SHP77 (cell line): ENCODE data around the gene RBPJ.

Source experiments
- DNase-seq, 2 experiments: peaks; one replicate each; lab custom pipeline; 2025; lab: John Stamatoyannopoulos, UW

The RBPJ gene

DNA sequence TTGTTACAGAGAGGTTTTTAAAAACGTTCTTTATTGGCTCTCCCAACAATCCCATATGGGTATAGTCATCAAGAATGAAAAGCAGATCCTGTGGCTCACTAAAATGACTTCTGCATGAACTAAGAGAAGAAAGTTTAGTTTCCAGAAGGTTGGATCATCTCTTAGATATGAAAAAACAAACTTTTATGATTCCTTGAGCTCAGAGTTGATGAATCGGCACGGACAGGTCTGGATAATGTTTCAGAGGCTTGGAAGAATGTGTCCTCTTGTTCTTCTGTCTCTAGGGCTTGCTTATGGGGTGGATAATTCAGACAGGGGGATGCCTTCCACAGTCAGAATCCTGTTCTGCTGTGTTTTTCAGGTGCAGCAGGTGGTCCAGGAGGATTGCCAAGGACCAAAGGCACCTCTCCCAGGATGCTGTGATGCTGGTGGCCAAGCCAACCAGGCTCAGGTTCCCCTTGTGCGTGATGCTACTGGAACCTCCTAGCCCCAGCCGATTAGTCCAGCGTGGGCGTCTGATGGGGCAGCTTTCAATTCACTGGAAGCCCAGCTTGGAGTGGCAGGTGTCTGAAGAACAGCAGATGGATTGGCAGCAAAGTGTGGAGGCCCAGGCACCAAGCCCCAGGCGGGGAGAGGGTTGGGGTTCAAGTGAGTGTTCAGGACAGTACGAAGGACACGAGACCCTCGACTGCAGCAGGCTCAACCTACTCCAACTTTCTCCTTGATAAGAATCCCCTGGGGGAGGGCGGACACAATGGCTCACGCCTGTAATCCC, 139.1 kb downstream of the RBPJ start:
- no peak for DNase-seq

GRCh38 chr4:26462874-26463273, 142.1 kb downstream of the RBPJ start:
- no peak for DNase-seq

- DNase-seq = no peak
Observed at GRCh38 chr4:26463386-26463785, 142.6 kb downstream of the RBPJ start.

- no peak for DNase-seq
Observed at GRCh38 chr4:26464420-26465095, 143.7 kb downstream of the RBPJ start.

GRCh38 chr4:26466578-26467270, 145.9 kb downstream of the RBPJ start:
- DNase-seq = no peak

GRCh38 chr4:26467724-26468123, 146.9 kb downstream of the RBPJ start:
- no peak for DNase-seq

DNA sequence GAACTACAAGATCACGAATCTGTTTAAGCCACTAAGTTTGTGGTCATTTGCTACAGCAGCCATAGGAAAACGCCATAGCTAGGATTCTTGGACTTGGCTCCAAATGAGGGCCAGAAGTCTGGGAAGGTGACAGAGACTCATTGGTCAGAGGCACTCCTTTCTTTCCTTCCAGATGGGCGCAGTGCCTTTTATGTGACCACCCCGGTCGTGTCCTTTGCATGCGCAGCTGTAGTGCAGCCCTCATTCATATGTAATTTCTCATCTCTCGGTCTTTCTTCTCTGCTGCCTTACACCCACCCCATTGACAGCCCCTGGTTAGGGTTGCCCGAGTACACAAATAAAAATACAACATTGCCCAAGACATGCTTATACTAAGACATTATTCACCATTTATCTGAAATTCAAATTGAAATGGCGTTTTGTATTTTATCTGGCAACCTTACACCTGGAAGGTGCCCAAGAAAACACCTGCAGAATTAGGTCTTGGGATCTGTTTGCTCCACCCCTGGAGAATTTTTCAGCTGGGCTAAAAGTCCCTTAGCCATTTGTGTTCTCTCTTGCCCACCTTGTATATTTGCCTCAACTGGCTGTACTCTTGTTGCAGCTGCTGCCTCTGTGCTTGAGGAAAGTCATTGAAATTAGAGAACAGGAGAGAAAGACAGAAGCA, 147.6 kb downstream of the RBPJ start:
- no peak for DNase-seq

DNA sequence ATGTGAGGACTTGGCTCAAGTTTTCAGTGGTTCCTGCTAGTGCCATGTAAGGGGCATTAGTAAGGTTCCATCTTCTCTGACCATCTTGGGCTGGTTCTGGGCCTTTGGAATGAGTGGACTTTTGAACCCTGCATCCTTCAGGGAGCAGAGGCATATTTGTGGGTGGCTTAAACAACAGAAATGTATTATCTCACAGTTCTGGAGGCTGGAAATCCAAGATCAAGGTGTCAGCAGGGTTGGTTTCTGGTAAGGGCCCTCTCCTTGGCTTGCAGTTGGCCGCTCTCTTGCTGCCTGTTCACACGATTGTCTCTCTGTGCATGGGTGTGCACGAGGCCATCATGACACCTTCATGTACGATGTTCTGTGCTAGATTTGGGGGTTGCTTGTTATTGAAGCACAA, 148.2 kb downstream of the RBPJ start:
- DNase-seq = no peak

DNA sequence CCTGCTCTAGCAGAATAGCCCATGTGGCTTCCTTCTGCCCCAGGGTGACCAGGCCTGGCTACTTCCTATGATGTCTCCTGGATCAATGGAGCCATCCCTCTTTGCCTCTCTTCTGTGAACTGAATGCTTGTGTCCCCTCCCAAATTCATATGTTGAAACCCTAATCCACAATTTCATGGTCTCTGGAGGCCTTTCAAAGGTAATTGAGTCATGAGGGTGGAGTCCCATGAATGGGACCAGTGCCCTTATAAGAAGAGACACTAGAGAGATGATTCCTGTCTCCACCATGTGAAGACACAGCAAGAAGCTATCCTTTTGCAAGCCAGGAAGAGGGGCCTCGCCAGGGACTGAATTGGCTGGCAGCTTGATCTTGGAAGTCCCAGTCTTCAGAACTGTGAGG, 151.1 kb downstream of the RBPJ start:
- DNase-seq = no peak

DNA sequence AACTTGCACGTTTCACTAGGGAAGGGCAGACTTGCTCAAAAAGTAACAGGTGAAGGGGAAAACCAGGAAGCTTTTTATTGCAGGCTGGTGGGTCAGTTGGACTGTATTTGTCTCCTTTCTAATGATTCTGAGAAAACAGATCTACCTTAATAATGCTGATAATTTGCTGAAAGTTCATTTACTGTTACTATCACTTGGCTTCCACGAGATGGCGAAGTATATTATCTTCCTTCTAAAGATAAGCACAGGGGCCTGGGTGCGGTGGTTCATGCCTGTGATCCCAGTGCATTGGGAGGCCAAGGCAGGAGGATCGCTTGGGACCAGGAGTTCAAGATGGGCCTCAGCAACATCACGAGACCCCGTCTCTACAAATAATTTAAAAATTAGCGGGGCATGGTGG, 153.1 kb downstream of the RBPJ start:
- no peak for DNase-seq

GRCh38 chr4:26474551-26474950, 153.7 kb downstream of the RBPJ start:
- DNase-seq = no peak

GRCh38 chr4:26475716-26476115, 154.9 kb downstream of the RBPJ start:
- no peak for DNase-seq

GRCh38 chr4:26476545-26476944, 155.7 kb downstream of the RBPJ start:
- DNase-seq = no peak

DNA sequence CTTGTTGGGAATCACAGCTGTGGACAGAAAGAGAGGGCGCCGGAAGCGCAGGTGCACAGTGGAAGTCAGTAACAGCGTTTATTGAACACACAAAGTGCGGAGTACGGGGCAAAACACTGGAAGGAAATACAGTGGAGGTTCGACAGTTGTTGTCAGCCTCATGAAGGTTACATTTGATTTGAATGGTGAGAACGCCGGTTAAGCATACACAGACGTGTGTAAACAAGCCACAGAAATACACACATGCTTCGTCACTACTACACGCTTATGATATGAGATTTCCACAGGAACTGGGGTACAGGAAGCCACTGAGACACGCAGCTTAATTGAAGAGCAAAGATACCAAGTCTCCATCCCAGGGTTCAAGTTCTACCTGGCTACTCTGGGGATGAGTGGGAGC, 157.5 kb downstream of the RBPJ start:
- no peak for DNase-seq

GRCh38 chr4:26482508-26483462, 162.0 kb downstream of the RBPJ start:
- DNase-seq = no peak

GRCh38 chr4:26484032-26484515, 163.3 kb downstream of the RBPJ start:
- DNase-seq = no peak

DNA sequence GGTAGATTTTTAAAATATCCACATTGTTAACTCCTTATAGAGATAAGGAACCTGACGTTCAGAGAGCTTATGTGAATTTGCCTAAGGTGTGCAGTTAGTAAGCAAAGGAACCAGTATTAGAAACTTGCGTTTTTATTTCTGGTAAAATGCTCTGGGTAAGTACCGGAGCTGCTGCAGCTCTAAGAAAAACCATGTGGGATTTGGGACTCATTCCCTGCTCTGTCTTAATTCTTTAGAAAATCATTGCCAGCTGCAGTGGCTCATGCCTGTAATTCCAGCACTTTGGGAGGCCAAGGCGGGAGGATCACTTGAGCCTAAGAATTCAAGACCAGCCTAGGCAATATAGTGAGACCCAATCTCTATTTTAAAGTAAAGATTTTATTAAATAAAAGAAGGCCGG, 163.7 kb downstream of the RBPJ start:
- no peak for DNase-seq
